GM19043 (cell line): Measurements from ENCODE around the gene HSF5.
A peak's percentile ranks its signal among the peaks of the same experiment; 100 is the strongest.
"Not testable (repeated sequence)": the region's sequence is repeated elsewhere in the genome, so short reads cannot be mapped to it uniquely, and the experiment has no call there.

Experiments
- ATAC-seq: cut with Tn5 transposase; IDR thresholded peaks from one replicate; pipeline ENCODE4 v1.9.1; 2021; ENCODE audit warnings: low read depth; ENCODE audit not compliant: unreplicated experiment

HSF5 gene

DNA sequence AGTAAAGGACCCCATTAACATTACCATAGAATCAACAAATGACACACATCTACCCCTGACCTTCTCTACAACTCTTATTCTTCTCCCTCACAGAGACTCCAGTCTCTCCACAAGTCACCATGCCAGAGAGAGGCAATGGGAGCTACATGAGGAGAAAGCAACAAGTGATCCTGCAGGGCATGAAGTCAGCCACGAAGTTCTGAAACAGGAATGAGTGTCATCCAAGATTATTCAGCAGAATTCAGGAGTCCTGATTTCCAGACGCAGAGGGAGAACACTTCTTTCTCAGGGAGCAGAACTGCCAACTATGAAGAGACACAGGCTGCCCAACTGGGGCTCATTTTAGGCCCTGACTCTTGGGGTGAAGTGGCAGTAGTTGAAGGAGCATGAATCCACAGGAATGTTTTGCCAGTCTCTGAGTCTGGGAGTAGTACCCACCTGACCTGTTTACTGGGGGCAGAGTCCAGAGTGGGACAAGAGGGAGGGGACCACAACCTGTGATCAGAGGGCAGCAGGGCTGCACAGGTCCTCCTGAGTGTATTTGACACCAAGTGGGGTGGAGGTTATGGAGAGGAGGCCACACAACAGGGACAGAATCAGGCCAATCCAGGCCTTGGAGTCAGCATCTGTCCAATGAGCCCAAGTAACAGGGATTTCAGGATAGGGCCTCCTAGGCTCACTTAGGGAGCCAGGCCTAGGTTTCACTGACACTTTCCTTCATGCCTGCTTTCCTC lies 28.6 kb upstream of the HSF5 start:
- ATAC-seq = no peak

GRCh38 chr17:58515286-58515685 lies 27.1 kb upstream of the HSF5 start:
- no peak for ATAC-seq

DNA sequence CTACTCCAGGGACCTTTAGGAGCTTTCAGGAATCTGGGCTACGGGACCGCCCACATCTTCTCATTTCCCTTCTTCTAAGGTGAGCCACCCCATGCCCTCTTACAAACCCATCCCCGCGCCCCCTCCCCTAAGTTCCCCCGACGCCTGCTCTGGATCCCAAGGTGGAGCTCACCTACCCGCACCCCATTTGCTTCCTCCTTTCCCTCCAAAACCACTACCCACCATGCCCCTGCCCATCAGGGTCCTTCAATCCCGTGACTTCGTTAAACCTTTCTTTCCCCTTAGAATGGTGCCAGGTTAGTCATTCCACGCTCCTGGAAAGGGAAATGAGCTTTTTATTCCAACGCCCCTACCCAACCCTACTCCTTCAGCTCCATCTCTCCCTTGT lies 26.6 kb upstream of the HSF5 start:
- ATAC-seq = no peak

GRCh38 chr17:58513965-58514769 lies 26.0 kb upstream of the HSF5 start, which contains the start of gene MTMR4:
Gene MTMR4 (minus strand): TSS chr17:58514638. CDS start chr17:58514407, 231 bp downstream.
- ATAC-seq = no peak

GRCh38 chr17:58513267-58513964 lies 25.2 kb upstream of the HSF5 start:
- ATAC-seq = no peak

- no peak for ATAC-seq
These were observed 21.9 kb upstream of the HSF5 start for GRCh38 chr17:58510075-58510474.

GRCh38 chr17:58508341-58509067 lies 20.3 kb upstream of the HSF5 start:
- ATAC-seq = no peak

- no peak for ATAC-seq
These were observed 19.0 kb upstream of the HSF5 start for GRCh38 chr17:58507123-58507634.

DNA sequence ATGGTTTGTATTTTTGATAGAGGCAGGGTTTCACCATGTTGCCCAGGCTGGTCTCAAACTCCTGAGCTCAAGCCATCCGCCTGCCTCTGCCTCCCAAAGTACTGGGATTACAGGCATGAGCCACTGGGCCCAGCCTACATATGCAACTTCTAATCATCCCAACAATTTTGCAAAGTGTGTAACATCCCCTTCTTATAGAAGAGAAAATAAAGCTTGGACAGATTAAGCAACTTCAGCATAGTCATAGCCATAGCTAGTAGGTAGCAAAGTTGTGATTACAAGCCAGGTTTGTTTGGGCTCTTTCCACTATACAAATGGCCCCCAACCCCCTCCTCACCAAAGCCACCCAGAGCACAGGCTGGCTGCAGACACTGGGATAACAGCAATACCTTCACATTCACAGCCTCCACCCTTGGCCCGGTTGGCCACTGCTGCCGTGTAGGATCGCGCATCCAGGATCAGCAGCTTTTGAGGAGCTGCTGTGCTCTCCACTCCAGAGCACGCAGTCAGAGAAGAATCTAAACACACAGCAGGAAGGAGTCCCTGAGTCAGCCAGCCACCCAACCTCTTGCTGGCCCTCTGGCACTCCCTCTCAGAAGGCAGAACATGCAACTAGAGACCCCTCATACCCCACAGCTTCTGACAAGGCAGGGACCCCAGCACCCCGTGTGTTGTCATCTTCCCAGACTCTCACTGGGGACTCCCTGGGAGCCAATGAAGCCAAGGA lies 18.3 kb upstream of the HSF5 start:
- ATAC-seq = no peak

GRCh38 chr17:58504826-58505351 lies 16.7 kb upstream of the HSF5 start:
- ATAC-seq = peak; percentile 93

- ATAC-seq = no peak
These were observed 15.7 kb upstream of the HSF5 start for GRCh38 chr17:58503866-58504265.

DNA sequence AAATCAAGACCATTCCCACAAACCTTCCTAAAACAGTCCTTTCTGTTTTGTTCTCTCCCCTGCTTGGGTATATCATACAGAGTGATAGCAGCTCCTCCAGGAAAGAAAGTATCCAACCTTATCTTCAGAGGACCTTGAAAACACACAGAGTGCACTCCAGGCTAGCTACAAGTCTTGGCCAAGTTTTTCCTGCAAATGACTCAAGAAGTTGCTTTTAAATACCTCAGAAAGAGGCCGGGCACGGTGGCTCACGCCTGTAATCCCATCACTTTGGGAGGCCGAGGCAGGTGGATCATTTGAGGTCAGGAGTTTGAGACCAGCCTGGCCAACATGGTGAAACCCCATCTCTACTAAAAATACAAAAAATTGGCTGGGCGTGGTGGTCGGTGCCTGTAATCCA lies 14.9 kb upstream of the HSF5 start:
- not testable (repeated sequence) for ATAC-seq

DNA sequence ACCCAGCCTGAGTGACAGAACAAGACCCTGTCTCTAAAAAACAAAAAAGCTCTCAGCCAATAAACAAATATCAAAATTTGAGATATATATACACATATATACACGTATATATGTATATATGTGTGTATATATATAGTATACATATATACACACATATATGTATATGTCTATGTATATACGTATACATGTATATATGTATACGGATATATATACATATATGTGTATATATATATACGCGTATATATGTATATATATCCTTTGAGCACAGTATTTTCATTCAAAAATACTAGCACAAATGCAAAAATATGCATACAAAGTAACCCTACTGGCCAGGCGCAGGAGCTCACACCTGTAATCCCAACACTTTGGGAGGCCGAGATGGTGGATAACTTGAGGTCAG lies 13.2 kb upstream of the HSF5 start:
- ATAC-seq = no peak

DNA sequence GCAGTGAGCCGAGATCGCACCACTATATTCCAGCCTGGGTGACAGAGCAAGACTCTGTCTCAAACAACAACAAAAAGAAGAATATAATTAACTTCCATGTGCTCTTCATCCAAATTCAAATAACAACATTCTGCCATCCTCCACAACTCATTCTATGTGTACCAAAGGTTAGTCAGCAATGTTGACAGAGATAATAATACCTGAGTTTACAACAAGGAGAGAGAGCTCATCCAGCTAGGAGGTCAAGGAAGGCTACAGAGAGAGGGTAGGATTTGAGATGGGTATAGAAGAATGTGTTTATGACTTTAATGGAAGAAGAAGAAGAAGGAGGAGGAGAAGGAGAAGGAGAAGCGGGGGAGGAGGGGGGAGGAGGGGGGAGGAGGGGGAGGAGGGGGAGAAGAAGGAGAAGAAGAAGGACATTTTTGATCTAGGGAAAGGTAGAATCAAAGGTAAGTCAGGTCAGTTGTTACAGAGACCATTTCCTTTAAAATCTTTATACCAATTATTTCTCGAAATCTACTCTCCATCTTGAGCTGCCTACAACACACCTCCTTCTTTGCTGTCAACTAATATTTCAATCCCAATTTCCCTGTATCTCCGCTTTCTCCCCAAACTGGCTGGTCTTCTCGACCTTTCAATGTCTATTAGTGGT lies 10.1 kb upstream of the HSF5 start:
- ATAC-seq = no peak

GRCh38 chr17:58493506-58493905 lies 5.3 kb upstream of the HSF5 start:
- ATAC-seq = no peak

DNA sequence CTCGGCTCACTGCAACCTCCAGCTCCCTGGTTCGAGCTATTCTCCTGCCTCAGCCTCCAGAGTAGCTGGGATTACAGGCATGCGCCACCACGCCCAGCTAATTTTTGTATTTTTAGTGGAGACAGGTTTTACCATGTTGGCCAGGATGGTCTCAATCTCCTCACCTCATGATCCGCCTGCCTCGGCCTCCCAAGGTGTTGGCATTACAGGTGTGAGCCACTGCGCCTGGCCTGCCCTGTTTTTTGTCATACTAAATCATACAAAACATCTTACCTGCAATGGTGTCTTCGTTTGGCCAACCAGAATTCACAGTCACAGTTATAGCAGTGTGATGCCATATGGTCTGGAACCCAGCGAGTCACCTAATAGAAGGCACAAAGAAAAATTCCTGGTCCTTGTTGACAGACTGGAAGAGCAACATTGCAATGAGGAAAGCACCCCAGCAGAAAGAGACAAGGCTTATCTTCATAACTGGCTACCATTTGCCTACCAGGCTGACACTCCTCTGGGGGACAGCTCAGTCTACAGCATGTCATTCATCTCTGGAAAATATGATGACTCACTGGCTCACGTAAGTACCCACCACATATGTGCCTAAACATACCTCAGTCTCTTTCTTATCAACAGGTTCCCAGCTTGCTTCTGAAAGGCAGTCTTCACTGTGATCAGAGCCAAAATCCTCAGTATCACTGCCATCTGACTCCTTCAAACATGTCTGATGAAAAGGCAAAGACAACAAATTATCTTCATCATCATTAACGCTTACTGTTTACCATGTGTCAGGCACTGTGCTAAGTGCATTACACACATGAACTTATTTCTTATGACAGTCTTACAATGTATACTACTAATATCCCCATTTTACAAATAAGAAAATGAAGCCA lies 4.3 kb upstream of the HSF5 start:
- no peak for ATAC-seq

DNA sequence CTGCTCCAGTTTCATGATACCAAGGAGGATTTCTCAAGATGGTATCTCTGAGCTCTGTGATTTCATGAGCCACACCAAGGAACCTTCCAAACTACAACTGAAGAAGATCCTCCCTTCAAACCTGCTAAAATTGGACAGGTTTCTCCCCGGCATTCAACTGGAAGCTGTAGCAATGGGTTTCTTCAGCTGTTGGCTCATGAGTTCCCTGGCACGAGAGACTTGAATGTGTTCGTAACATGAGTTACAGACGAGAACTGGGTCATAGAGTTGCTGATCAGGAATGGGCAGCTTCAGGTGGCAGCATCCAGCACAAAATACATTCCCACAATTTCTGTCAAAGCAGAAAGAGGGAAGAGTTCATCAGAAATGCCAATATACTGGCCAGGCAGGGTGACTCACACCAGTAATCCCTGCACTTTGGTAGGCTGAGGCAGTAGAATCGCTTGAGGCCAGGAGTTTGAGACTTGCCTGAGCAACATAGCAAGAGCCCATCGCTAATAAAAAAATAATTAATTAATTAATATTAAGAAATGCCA lies 3.4 kb upstream of the HSF5 start:
- no peak for ATAC-seq

DNA sequence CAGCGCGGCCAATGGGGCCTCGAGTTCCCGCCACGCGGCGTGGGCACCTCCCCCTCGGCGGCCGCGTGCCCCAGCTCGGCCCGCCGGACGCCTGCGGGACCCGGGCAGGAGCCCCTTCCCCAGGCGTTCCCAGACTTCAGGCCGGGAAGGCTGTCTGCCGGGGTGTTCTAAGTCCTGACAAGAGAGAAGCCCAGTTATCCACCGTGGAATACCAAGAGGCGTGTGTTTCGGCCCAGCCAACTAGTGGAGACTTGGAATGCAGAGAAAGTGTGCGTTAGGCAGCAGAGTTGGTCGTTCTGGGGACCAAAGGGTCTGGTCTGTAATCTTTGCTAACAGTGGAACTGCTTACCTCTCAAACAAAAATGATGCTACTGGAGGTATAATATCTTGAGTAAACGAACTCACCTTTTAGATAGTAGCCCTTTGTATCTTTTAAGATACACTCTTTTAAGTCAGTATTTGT lies 251 bp upstream of the HSF5 start:
- ATAC-seq = no peak
